Stomach (tissue), 9 donors: Measurements from ENCODE around the gene TNFRSF6B. TPM values are rescaled to one million over a fixed set of nuclear protein-coding genes. Genes with fewer than 3 reads are reported as not detected.

ENCODE experiments used
- DNase-seq, 2 donors: peaks; one replicate each; pipeline versions ENCODE4 v3.0.0 to v3.0.0-alpha.2; 2013 to 2019
- H3K27ac ChIP-seq, 5 donors: fragments of 200-600 bp in 4 of 5; sonication (generic) in 4 of 5; one replicate each; pipeline ENCODE4 v1.5.1; 2013 to 2019; ENCODE audit warnings: mild to moderate bottlenecking in 1 of 5, moderate library complexity in 1 of 5
- H3K27me3 ChIP-seq, 3 donors: fragments of 200-600 bp; sonication (generic); one replicate each; pipeline ENCODE4 v1.5.1; 2017 to 2019; ENCODE audit warnings: mixed run types in 1 of 3
- H3K36me3 ChIP-seq, 4 donors: fragments of 200-600 bp; sonication (generic); 1 replicate in 3 of 4; 2 replicates in 1 of 4; pipeline ENCODE4 v1.5.1; 2016 to 2019
- H3K4me1 ChIP-seq, 4 donors: fragments of 200-600 bp; sonication (generic); one replicate each; pipeline ENCODE4 v1.5.1; 2016 to 2019
- H3K4me3 ChIP-seq, 4 donors: fragments of 200-600 bp; sonication (generic) in 3 of 4; one replicate each; pipeline ENCODE4 v1.5.1; 2016 to 2019; ENCODE audit warnings: mild to moderate bottlenecking in 1 of 4
- H3K9me3 ChIP-seq, 4 donors: fragments of 200-600 bp; sonication (generic); one replicate each; pipeline ENCODE4 v1.5.1; 2016 to 2019
- EP300 ChIP-seq: sonication (generic); formaldehyde crosslinking; IDR thresholded peaks from one replicate; pipeline ENCODE4 v1.6.1; 2017; ENCODE audit warnings: antibody characterized with exemption
- POLR2A ChIP-seq, 4 donors: fragments of 450-650 bp; IDR thresholded peaks; one replicate each; pipeline ENCODE4 v1.6.1; 2016; ENCODE audit warnings: antibody characterized with exemption in 4 of 4, control low read depth in 2 of 4, mild to moderate bottlenecking in 1 of 4, moderate library complexity in 1 of 4
- POLR2AphosphoS5 ChIP-seq, 3 donors: sonication (generic); formaldehyde crosslinking; IDR thresholded peaks; one replicate each; pipeline ENCODE4 v1.6.1; 2016; ENCODE audit warnings: antibody characterized with exemption in 3 of 3
- WGBS, 5 donors: extraction: QIAGEN DNeasy Blood & Tissue Kit in 3 of 5; methylation state at CpG; one replicate each; pipeline versions ENCODE4 v1.1.5 to v1.1.7; 2013 to 2018; 5-methylcytosine and 5-hydroxymethylcytosine counted together
- intact Hi-C: fragments of 100-400 bp; cut with DNase I; formaldehyde crosslinking; loops from one replicate; pipeline ENCODE4 v1.15.1; 2023; ENCODE audit warnings: low total_unique reads
- polyA plus RNA-seq, 3 donors: library from polyadenylated mRNA; stranded (reverse); fragments of 200-250 nt; gene quantifications; one replicate each; pipeline ENCODE4 v1.2.3, GENCODE V29; 2013
- total RNA-seq, 5 donors: library from RNA; depleted of rRNA; stranded (reverse); fragments of >200 nt; gene quantifications; one replicate each; pipeline versions ENCODE4 v1.1.0 to v1.2.3, GENCODE V29; 2014 to 2016
- TF ChIP-seq, protein P1 (sequence below), 7 experiments: fragments of 450-650 bp in 4 of 7; fragments of 200-600 bp in 3 of 7; sonication (generic) in 3 of 7; IDR thresholded peaks; one replicate each; pipeline ENCODE4 v1.5.1; 2016 to 2019; ENCODE audit warnings: antibody characterized with exemption in 7 of 7, control low read depth in 2 of 7, mild to moderate bottlenecking in 1 of 7
- donor health status: healthy with polysubstance abuse.
- donor health status: Bipolar disorder and iron deficiency.
- donor health status: healthy.

Gene TNFRSF6B
- total and polyA plus RNA-seq, 8 donors, result 1.1 to 26.2 (median 8.5) TPM; not detected in 1

DNA sequence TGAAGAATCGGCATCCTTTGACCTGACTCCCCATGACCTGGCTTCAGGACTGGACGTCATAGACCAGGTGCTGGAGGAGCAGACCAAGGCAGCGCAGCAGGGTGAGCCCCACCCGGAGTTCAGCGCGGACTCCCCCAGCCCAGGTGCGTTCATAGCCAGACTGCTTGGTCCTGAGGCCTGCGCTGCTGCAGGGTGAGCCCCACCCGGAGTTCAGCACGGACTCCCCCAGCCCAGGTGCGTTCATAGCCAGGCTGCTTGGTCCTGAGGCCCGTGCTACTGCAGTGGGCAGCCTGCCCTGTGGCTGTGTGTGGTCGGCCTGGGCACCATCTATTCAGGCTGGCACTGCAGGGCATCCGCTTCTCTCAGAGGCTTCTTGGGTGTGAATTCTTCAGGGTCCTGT is 22.5 kb upstream of the TNFRSF6B start:
- Histone ChIP-seq H3K36me3 (peaks cover 12 to 83% (median 74%) of the 10 kb centered on the region in 4 donors), H3K4me1 (no peaks in the 10 kb centered on the region), H3K4me3 (no peak overlapping the region), H3K27me3 (no peaks in the 10 kb centered on the region), H3K9me3 (no peaks in the 10 kb centered on the region), H3K27ac (no peak overlapping the region)
- 92 to 98% (median 97%) methylated on average over 13 to 14 of the region's 14 CpGs for WGBS, 5 donors
- TF ChIP-seq POLR2A (IDR thresholded peaks at IDR 0.05) (no peak), EP300 (no peak), POLR2AphosphoS5 (IDR thresholded peaks at IDR 0.05) (no peak)
- TF ChIP-seq, protein P1, sequence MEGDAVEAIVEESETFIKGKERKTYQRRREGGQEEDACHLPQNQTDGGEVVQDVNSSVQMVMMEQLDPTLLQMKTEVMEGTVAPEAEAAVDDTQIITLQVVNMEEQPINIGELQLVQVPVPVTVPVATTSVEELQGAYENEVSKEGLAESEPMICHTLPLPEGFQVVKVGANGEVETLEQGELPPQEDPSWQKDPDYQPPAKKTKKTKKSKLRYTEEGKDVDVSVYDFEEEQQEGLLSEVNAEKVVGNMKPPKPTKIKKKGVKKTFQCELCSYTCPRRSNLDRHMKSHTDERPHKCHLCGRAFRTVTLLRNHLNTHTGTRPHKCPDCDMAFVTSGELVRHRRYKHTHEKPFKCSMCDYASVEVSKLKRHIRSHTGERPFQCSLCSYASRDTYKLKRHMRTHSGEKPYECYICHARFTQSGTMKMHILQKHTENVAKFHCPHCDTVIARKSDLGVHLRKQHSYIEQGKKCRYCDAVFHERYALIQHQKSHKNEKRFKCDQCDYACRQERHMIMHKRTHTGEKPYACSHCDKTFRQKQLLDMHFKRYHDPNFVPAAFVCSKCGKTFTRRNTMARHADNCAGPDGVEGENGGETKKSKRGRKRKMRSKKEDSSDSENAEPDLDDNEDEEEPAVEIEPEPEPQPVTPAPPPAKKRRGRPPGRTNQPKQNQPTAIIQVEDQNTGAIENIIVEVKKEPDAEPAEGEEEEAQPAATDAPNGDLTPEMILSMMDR (IDR thresholded peaks at IDR 0.05), result no peak
- intact Hi-C loops, result no loop called here
- no peak for DNase-seq

DNA sequence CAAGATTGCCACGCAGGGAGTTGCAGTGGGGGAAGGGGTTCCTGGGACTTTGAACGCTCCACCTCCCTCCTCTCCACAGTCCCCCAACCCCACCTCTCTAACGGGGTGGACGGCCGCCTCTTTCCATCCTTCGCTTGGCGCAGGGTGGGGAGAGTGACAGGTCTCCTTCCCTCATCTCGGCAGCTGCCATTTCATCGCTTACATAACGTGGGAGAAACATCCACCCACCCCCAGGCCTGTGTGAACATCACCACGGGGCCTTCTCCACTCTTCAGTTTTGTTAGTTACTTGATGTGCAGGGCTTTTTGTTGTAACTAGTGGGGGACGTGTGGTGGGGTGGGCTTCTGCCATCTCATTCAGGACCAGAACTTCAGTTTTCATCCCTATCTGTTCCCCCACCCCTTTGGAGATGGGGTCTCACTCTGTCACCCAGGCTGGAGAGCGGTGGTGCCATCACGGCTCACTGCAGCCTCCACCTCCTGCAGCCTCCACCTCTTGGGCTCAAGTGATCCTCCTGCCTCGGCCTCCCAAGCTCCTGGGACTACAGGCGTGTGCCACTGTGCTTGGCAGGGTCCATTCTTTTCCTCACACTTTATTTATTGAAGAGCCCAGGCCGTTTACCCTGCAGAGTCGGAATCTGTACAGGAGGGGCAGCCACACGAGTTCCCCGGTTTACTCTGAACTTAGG is 20.6 kb upstream of the TNFRSF6B start:
- 92 to 96% (median 95%) methylated on average over 20 of the region's 20 CpGs for WGBS, 5 donors
- intact Hi-C loops, result no loop called here
- DNase-seq, result no peak
- no peak overlapping the region for H3K4me3 ChIP-seq
- TF ChIP-seq, protein P1 (IDR thresholded peaks at IDR 0.05), result no peak
- TF ChIP-seq POLR2A (IDR thresholded peaks at IDR 0.05), result no peak
- TF ChIP-seq EP300, result no peak
- TF ChIP-seq POLR2AphosphoS5 (IDR thresholded peaks at IDR 0.05), result no peak
- no peak overlapping the region for H3K27ac ChIP-seq
- H3K36me3 ChIP-seq, result peaks cover 16 to 87% (median 84%) of the 10 kb centered on the region in 4 donors
- H3K4me1 ChIP-seq, result no peaks in the 10 kb centered on the region
- H3K9me3 ChIP-seq, result no peaks in the 10 kb centered on the region
- no peaks in the 10 kb centered on the region for H3K27me3 ChIP-seq

DNA sequence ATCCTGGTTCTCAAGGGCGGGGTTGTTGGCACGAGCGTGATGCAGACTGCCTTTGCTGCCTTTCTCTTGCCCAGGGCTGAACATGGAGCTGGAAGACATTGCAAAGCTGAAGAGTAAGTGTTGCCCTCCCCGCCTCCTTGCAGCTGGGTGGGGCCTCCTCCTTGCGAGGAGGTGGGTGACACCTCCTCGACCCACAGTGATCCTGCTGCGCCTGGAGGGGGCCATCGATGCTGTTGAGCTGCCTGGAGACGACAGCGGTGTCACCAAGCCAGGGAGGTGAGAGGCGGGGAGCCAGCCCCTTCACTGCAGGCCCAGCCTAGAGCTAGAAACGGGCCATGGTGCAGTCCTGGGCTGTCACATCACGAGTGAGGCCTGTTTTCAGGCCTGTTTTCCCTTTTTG is 18.4 kb upstream of the TNFRSF6B start:
- Histone ChIP-seq H3K36me3 (peaks cover 16 to 74% (median 70%) of the 10 kb centered on the region in 4 donors), H3K27ac (no peak overlapping the region)
- WGBS, 5 donors, result 83 to 92% (median 87%) methylated on average over 13 of the region's 13 CpGs; no CpG with 5 or more reads in 1 of the 5 donors

DNA sequence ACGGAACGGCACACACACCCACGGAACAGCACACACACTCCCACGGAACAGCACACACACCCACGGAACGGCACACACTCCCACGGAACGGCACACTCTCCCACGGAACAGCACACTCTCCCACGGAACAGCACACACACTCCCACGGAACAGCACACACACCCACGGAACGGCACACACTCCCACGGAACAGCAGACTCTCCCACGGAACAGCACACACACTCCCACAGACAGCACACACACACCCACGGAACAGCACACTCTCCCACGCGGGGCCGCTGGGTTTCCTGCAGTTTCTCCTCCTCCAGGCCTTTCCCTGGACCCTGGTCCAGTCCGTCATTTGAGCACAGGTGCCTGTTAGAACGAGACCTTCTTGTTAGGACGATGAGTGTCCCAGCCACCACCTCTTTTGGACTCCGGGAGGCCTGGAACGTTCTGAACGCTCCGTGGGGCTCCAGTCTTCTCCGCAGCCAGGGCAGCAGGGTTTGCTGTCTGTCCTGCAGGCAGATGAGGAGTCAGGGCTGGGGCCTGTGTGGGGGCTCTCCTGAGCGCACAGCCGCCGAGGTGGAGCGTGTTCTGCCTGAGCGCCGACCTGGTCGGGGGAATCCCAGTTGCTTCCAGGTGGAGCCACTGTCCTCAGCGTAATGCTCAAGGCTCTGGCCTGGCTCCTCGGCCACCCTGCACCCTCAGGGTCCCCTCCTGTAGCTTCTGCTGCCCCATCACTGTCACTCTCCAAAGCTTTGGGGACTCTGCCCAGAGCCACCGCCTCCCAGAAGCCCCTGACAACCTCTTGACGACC is 17.6 kb upstream of the TNFRSF6B start:
- intact Hi-C loops, result no loop called here
- Histone ChIP-seq H3K27ac (no peak overlapping the region), H3K36me3 (peaks cover 16 to 66% (median 63%) of the 10 kb centered on the region in 4 donors), H3K4me1 (peaks cover 16 to 22% (median 20%) of the 10 kb centered on the region in 4 donors), H3K4me3 (no peak overlapping the region), H3K9me3 (no peaks in the 10 kb centered on the region), H3K27me3 (no peaks in the 10 kb centered on the region)
- TF ChIP-seq EP300 (no peak), POLR2A (IDR thresholded peaks at IDR 0.05) (no peak), POLR2AphosphoS5 (IDR thresholded peaks at IDR 0.05) (no peak)
- TF ChIP-seq, protein P1 (IDR thresholded peaks at IDR 0.05), result no peak
- no peak for DNase-seq
- WGBS, 5 donors, result 85 to 92% (median 90%) methylated on average over 35 to 38 of the region's 38 CpGs

More for the DNA sequence above, 18.4 kb upstream of the TNFRSF6B start:
- no peaks in the 10 kb centered on the region for H3K27me3 ChIP-seq
- no peak overlapping the region for H3K4me3 ChIP-seq
- peaks cover 16 to 21% (median 17%) of the 10 kb centered on the region in 4 donors for H3K4me1 ChIP-seq
- intact Hi-C loops, result no loop called here
- no peaks in the 10 kb centered on the region for H3K9me3 ChIP-seq
- TF ChIP-seq POLR2A (IDR thresholded peaks at IDR 0.05) (no peak), EP300 (no peak), POLR2AphosphoS5 (IDR thresholded peaks at IDR 0.05) (no peak)
- TF ChIP-seq, protein P1 (IDR thresholded peaks at IDR 0.05), result no peak
- DNase-seq, result no peak
